Small intestine (tissue), 7 donors: ENCODE results near the gene TM6SF1. TPM values are rescaled to one million over a fixed set of nuclear protein-coding genes. Genes with fewer than 3 reads are reported as not detected.
A peak's percentile ranks its signal among the peaks of the same experiment; 100 is the strongest.
"Not testable (repeated sequence)": the region's sequence is repeated elsewhere in the genome, so short reads cannot be mapped to it uniquely, and the experiment has no call there.

ENCODE experiments used
- DNase-seq, 2 donors: peaks; one replicate each; pipeline versions ENCODE4 v3.0.0 to v3.0.0-alpha.2; 2013
- FAIRE-seq: peaks from 2 replicates; lab custom pipeline; 2012; peaks lifted over from hg19 to GRCh38; lab: Jason Lieb, UNC
- H3K27ac ChIP-seq, 3 donors: one replicate each; pipeline ENCODE4 v1.5.1; 2013; ENCODE audit warnings: low read length in 2 of 3, mild to moderate bottlenecking in 2 of 3, control low read depth in 1 of 3, inconsistent platforms in 1 of 3, low read depth in 1 of 3, moderate library complexity in 1 of 3
- H3K27me3 ChIP-seq, 3 donors: one replicate each; pipeline ENCODE4 v1.6.1; 2013; ENCODE audit warnings: low read length in 3 of 3, inconsistent platforms in 1 of 3; ENCODE audit not compliant: control insufficient read depth in 3 of 3, insufficient read depth in 3 of 3
- H3K36me3 ChIP-seq, 3 donors: one replicate each; pipeline ENCODE4 v1.6.1; 2013; ENCODE audit warnings: low read length in 3 of 3, inconsistent platforms in 1 of 3, low read depth in 1 of 3, mild to moderate bottlenecking in 1 of 3, moderate library complexity in 1 of 3; ENCODE audit not compliant: control insufficient read depth in 3 of 3, insufficient read depth in 2 of 3
- H3K4me1 ChIP-seq, 3 donors: one replicate each; pipeline ENCODE4 v1.6.1; 2013; ENCODE audit warnings: low read length in 2 of 3, inconsistent platforms in 1 of 3, low read depth in 1 of 3, mild to moderate bottlenecking in 1 of 3, moderate library complexity in 1 of 3; ENCODE audit not compliant: control insufficient read depth in 3 of 3, insufficient read depth in 2 of 3
- H3K4me3 ChIP-seq, 3 donors: one replicate each; pipeline ENCODE4 v1.5.1; 2013; ENCODE audit warnings: low read length in 3 of 3, control low read depth in 1 of 3, inconsistent platforms in 1 of 3, low read depth in 1 of 3, mild to moderate bottlenecking in 1 of 3, moderate library complexity in 1 of 3
- H3K9me3 ChIP-seq, 2 donors: one replicate each; pipeline ENCODE4 v1.6.1; 2013; ENCODE audit warnings: low read depth in 1 of 2, low read length in 1 of 2; ENCODE audit not compliant: control insufficient read depth in 2 of 2, insufficient read depth in 1 of 2
- WGBS, 3 donors: extraction: QIAGEN DNeasy Blood & Tissue Kit; methylation state at CpG; one replicate each; pipeline ENCODE4 v1.1.7; 2013; 5-methylcytosine and 5-hydroxymethylcytosine counted together
- polyA plus RNA-seq, 4 donors: library from polyadenylated mRNA; stranded (reverse) in 3 of 4; unstranded in 1 of 4; fragments of 200-250 nt in 3 of 4; fragments of 120-200 nt in 1 of 4; gene quantifications; one replicate each; pipeline versions ENCODE4 v1.2.1 to v1.2.3, GENCODE V29; 2013
- donor health status: healthy with polysubstance abuse.
- donor health status: control.
- donor health status: control.
- donor health status: Bipolar disorder and iron deficiency.
- donor health status: healthy.

Gene TM6SF1
- polyA plus RNA-seq, 4 donors: 0.45 to 4.7 (median 1.3) TPM

DNA sequence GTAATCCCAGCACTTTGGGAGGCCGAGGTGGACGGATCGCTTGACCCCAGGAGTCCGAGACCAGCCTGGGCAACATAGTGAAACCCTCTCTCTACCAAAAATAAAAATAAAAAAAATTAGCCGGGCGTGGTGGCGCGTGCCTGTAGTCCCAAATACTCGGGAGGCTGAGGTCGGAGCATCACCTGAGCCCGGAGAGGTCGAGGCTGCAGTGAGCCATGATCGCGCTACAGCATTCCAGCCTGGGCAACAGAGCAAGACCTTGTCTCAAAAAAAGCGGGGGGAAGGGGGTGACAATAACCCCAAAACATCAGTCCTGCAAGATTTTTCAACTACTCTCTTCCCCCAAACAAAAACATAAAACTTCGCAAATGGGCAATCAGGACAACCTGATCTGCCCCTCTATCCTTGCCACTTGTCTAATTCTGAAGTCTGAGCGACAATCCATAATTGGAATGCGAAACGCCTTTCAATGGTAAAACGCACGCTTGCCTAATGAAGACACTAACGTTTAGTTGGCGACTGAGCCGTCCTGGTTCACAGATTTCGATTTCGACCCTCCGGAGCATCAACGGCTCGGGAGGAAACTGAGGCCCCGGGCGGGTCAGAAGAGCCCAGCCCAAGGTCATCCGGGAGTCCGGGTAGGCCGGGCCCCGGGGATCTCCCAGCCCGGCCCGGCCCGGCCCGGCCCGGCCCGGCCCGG, 41.3 kb upstream of the TM6SF1 start:
- H3K36me3 ChIP-seq: no peaks in the 10 kb centered on the region
- WGBS, 3 donors: 1 to 2% (median 2%) methylated on average over 30 to 42 of the region's 42 CpGs
- H3K9me3 ChIP-seq: no peaks in the 10 kb centered on the region
- H3K27me3 ChIP-seq: no peaks in the 10 kb centered on the region
- FAIRE-seq (no peak), DNase-seq (peak in 1 of 2 donors; percentile 20)
- H3K4me1 ChIP-seq: peaks cover 15 to 32% (median 26%) of the 10 kb centered on the region in 3 donors
- H3K4me3 ChIP-seq: peak overlapping the region; percentile 71 to 100 (median 99)
- H3K27ac ChIP-seq: peak overlapping the region; percentile 86 to 98 (median 96)

DNA sequence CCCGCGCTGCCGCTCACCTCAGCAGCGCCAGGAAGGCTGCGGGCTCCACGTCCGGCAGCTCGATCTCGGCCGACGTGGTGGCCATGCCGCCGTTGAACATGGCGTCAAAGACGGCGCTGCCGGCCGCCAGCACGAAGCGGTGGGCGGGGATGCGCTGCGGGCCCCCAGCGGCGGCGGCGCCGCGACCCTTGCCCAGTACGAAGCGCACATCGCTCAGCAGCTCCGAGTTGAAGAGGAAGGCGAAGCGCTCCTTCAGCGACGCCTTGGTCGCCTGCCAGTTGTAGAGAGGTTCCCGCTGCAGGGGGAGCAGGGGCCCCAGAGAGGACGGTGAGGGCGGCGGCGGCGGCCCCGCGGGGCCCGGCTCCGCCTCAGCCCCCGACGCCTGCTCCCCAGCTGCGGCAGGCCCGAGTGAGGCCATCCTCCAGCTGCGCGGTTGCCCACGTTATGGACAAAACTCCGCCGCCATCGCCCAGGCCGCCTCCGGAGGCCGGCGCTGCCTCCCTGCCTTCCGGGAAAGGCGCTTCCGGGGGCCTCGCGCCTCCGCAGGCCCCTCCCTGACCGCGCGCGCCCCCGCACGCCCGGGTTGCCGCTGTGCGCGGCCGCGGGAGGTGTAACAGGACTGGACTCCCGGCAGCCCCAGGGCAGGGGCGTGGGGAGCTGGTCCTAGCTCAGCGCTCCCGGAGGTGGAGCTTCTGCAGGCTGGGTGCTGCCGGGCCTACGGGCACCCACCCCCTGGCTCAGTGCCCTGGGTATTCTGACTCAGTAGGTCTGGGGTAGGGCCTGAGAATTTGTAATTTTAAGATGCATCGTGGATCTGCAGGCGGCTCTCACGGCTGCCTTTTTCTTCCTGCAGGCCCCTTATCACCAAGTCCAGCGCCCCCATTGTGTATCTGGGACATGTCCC, 40.5 kb upstream of the TM6SF1 start, which contains the start of gene BTBD1:
Gene BTBD1 (minus strand): TSS at position 519 of the 904 bp plus-strand sequence. CDS start 101 bp downstream, at position 418.
- Histone ChIP-seq H3K27ac (peak within 1 kb of the TSS; percentile 86 to 98 (median 96)), H3K9me3 (no peaks in the 10 kb centered on the region), H3K36me3 (no peaks in the 10 kb centered on the region), H3K4me3 (peak within 1 kb of the TSS; percentile 71 to 100 (median 99)), H3K27me3 (no peaks in the 10 kb centered on the region), H3K4me1 (peaks cover 13 to 24% (median 19%) of the 10 kb centered on the region in 3 donors)
- DNase-seq (peak; percentile 93 to 97), FAIRE-seq (no peak)
- WGBS, 3 donors: 0 to 1% (median 0%) methylated on average over 52 to 90 of the region's 90 CpGs

DNA sequence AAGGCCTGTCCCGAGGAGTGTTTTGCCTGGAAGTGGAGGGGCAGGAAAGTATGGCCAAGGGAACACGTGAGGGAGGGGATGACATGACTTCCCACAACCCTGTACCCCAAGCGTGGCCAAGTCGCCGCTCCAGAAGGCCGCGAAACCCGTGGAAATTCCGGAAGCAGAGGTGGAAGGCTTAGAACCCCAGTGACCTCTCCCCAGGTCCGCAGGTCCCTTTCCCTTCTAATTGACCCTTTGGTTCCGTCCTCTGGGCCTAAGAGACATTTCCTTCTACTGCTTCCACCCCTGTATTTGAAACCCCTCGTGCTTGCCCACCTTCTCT, 39.8 kb upstream of the TM6SF1 start:
- peaks cover 9 to 18% (median 13%) of the 10 kb centered on the region in 3 donors for H3K4me1 ChIP-seq
- H3K9me3 ChIP-seq: no peaks in the 10 kb centered on the region
- DNase-seq: no peak
- no peak for FAIRE-seq
- WGBS, 3 donors: 63 to 71% (median 69%) methylated on average over 12 of the region's 12 CpGs
- H3K4me3 ChIP-seq: peak overlapping the region in 2 of 3 donors; percentile 71 to 100
- no peaks in the 10 kb centered on the region for H3K27me3 ChIP-seq
- no peaks in the 10 kb centered on the region for H3K36me3 ChIP-seq
- H3K27ac ChIP-seq: peak overlapping the region; percentile 86 to 98 (median 96)

DNA sequence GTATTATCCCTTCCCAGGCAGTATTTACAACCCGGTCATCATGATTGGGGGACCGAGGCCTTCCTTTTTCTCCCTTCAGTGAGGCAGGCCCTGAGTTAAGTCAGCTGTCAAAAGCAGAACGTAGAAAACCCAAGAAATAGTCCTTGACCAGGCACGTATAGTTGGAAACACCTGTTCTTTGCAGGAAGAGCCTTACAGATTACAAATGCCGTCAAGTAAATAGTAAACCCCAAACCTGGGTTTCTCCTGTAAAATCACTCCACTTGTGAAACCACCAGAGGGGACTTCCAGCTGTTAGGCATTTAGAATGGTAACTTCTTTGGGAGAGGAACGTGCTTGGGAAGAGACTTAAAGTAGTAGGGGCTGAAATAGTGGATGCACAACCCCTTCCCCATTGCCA, 39.4 kb upstream of the TM6SF1 start:
- Histone ChIP-seq H3K4me1 (peaks cover 6 to 13% (median 9%) of the 10 kb centered on the region in 3 donors), H3K36me3 (no peaks in the 10 kb centered on the region), H3K4me3 (no peak overlapping the region), H3K27ac (peak overlapping the region in 1 of 3 donors; percentile 98), H3K27me3 (no peaks in the 10 kb centered on the region), H3K9me3 (peaks cover 0 to 2% of the 10 kb centered on the region in 2 donors)
- 79 to 84% (median 79%) methylated on average over 6 of the region's 6 CpGs for WGBS, 3 donors
- FAIRE-seq: no peak
- DNase-seq: no peak

DNA sequence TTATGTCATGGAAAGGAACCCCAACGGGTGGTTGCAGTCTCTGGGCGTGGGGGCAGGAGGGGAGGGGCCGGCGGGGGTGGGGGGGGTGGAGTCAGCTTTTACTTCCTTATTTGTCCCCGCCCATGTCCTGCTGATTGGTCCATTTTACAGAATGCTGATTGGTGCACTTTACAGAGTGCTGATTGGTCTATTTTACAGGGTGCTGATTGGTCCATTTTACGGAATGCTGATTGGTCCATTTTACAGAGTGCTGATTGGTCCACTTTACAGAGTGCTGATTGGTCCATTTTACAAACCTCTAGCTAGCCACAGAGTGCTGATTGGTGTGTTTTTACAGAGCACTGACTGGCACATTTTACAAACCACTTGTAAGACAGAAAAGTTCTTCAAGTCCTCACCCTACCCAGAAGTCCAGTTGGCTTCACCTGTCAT, 38.2 kb upstream of the TM6SF1 start:
- H3K27ac ChIP-seq, H3K27me3 ChIP-seq, H3K4me1 ChIP-seq, H3K36me3 ChIP-seq, FAIRE-seq, H3K4me3 ChIP-seq: not testable (repeated sequence)
- WGBS, 3 donors: 48 to 56% (median 49%) methylated on average over 5 to 6 of the region's 6 CpGs
- DNase-seq: peak in 1 of 2 donors; percentile 52
- peaks cover 0 to 10% of the 10 kb centered on the region in 2 donors for H3K9me3 ChIP-seq

DNA sequence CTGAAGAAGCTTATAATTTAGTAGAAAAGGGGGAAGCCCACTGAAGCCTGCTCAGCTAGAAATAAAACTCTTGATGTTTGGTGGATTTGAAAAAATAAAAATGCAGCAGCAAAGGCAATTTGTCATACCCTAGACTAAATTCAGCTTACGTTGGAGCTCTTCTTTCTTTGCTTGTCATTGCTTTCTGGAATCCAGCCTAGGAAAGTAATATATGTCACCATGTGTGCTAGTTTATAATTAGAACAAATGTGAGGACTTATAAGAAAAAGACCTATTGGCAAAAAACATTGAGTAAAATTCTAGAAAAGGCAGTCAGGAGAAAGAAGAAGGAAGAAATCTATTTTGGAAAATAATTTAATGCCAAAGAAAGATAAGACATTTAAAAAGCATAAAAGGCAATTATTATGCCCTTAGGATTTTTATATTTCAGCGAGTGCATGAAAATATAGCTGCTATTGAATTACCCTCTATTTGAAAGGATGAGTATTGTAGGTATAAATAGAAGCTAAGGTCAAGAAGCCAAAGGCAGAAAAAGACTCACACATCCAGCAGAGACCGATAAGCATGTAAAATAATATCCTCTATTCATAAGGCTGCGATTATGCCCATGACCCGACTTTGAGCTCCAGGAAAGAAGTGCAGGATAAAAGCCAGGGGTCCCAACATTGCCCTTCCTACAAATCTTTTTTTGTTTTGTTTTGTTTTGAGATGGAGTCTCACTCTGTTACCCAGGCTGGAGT, 29.8 kb upstream of the TM6SF1 start:
- no peak for DNase-seq
- H3K27ac ChIP-seq: no peak overlapping the region
- H3K9me3 ChIP-seq: peaks cover 0 to 10% of the 10 kb centered on the region in 2 donors
- H3K27me3 ChIP-seq: peaks cover 0 to 6% (median 3%) of the 10 kb centered on the region in 3 donors
- no peak for FAIRE-seq
- no peak overlapping the region for H3K4me3 ChIP-seq
- no peaks in the 10 kb centered on the region for H3K36me3 ChIP-seq
- no peaks in the 10 kb centered on the region for H3K4me1 ChIP-seq
- 64 to 76% (median 69%) methylated on average over 5 of the region's 5 CpGs for WGBS, 3 donors

DNA sequence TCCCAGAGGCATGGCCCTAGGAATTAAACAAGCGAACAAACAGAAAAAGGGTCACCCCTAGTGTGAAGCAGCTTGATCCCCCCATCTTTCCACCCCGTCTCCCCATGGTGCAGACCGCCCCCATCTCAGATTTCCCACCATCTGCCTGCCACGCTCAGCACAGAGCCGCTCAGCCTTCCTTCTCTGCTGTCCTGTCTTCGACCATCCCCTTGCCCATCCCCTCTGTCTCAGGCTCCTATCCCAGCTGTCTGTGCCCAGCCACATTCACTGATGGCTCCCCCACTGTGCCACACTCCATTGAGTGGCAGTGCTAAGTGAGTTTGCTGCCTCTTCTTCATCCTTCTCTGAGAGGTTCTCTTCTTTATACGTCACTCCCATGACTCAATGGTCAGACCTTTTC, 28.7 kb upstream of the TM6SF1 start:
- Histone ChIP-seq H3K27me3 (peaks cover 0 to 6% (median 3%) of the 10 kb centered on the region in 3 donors), H3K4me3 (no peak overlapping the region), H3K4me1 (no peaks in the 10 kb centered on the region), H3K27ac (no peak overlapping the region), H3K36me3 (no peaks in the 10 kb centered on the region), H3K9me3 (peaks cover 0 to 2% of the 10 kb centered on the region in 2 donors)
- DNase-seq (no peak), FAIRE-seq (no peak)
- 66 to 72% (median 70%) methylated on average over 7 of the region's 7 CpGs for WGBS, 3 donors
